MM.1S (cell line): ENCODE data around the gene PDSS2.
"Not testable (repeated sequence)": the region's sequence is repeated elsewhere in the genome, so short reads cannot be mapped to it uniquely, and the experiment has no call there.

Experiments used
- EZH2 ChIP-seq: fragments of 300-600 bp; sonication (generic); optimal IDR thresholded peaks from 2 replicates; pipeline ENCODE3; 2017; ENCODE audit warnings: low read depth, mild to moderate bottlenecking, antibody characterized with exemption, low read length, mixed read lengths
- EZH2phosphoT487 ChIP-seq: fragments of 300-600 bp; sonication (generic); IDR thresholded peaks from 2 replicates; pipeline ENCODE4 v1.6.1; 2018; ENCODE audit warnings: antibody characterized with exemption, low read length
- TF ChIP-seq, protein P1 (sequence below): fragments of 300-600 bp; sonication (generic); IDR thresholded peaks from 2 replicates; pipeline ENCODE4 v1.5.1; 2016; ENCODE audit warnings: antibody characterized with exemption, low read length, mixed read lengths

GRCh38 chr6:107425951-107426350 is 33.4 kb downstream of the PDSS2 start:
- TF ChIP-seq, protein P1, sequence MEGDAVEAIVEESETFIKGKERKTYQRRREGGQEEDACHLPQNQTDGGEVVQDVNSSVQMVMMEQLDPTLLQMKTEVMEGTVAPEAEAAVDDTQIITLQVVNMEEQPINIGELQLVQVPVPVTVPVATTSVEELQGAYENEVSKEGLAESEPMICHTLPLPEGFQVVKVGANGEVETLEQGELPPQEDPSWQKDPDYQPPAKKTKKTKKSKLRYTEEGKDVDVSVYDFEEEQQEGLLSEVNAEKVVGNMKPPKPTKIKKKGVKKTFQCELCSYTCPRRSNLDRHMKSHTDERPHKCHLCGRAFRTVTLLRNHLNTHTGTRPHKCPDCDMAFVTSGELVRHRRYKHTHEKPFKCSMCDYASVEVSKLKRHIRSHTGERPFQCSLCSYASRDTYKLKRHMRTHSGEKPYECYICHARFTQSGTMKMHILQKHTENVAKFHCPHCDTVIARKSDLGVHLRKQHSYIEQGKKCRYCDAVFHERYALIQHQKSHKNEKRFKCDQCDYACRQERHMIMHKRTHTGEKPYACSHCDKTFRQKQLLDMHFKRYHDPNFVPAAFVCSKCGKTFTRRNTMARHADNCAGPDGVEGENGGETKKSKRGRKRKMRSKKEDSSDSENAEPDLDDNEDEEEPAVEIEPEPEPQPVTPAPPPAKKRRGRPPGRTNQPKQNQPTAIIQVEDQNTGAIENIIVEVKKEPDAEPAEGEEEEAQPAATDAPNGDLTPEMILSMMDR = not testable (repeated sequence)
- not testable (repeated sequence) for TF ChIP-seq EZH2phosphoT487, EZH2
